GM18907 (cell line): ENCODE measurements around the gene CHRNE.
"Not testable (repeated sequence)": the region's sequence is repeated elsewhere in the genome, so short reads cannot be mapped to it uniquely, and the experiment has no call there.

Experiments used
- ATAC-seq: cut with Tn5 transposase; IDR thresholded peaks from one replicate; pipeline ENCODE4 v1.9.1; 2021; ENCODE audit warnings: mild to moderate bottlenecking, moderate library complexity; ENCODE audit not compliant: unreplicated experiment

Gene CHRNE

DNA sequence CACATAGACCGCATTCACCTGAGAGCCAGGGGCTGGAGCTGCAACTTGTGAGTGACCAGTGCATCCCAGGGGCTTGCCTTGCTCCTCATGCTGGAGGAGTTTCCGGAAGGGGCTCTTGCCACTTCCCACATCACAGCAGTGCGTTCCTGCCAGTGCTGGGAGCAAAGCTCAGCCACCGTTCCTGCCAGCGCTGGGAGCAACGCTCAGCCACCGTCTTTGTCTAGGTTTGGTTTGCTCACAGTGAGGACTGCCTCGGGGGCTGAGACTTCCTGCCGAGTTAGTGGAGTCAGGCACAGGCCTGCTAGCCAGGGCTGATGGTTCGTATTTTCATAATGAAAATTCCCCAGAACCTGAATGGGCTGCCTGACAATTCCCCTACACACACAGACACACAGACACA, 5.4 kb upstream of the CHRNE start:
- ATAC-seq = no peak

DNA sequence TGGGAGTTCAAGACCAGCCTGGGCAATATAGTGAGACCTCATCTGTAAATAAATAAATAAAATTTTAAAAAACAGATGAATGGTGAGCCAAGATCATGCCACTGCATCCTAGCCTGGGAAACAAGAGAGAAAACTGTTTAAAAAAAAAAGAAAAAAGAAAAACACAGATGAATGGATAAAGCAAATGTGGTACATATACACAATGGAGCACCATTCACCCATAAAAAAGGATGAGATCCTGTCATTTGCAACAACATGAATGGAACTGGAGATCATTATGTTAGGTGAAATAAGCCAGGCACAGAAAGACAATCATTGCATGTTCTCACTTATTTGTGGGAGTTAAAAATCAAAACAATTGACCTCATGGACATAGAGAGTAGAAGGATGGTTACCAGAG, 3.7 kb upstream of the CHRNE start:
- ATAC-seq = not testable (repeated sequence)

DNA sequence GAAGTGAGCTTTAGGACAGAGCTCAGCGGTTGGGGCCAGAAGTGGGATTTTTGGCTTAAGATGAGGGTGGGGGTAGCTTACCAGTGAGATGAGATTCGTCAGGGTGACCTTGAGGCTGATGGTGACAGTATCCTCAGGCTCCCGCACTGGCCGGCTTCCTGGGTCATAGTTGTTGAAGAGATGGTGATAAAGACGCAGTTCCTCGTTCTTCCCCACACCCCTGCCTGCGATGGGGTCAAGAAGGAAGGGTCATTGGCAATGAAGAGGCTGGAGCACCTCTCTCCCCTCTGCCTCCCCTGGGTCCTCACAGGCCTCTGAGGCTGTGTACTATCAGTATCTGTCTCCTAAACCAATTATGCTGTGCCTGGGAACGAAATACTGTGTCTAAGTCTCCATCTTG, 358 bp downstream of the CHRNE start:
- no peak for ATAC-seq

DNA sequence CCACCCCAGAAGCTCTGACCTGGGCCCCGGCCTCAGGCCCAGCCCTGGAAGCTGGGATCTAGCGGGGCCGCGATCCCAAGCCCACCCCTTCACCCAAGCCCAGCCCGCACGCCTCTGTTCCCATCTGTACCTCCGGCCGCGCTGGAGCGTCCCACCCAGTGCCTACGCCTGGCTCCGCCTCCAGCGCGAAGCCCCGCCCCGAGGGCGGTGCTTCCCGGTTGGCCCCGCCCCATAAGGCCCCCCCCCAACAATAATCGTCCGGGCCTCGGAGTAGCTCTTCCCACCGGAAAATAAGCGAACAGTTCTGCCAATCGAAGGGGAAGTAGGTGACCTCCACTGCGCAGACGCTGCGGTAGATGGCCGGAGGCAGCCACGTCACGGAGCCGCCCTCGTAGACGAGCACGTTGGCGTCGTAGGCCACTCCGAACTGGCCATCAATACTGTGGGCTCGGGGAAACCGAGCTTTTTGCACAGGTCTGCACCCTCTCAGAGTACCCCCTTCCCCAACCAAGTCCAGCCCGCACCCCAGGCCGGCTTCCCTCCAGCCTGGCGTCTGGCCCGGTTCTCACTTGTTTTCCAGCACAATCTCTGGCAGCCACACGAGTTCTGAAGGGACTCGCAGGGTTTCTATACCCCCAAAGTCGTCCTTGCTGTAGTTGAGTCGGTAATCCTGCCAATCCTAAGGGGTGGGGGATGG, 1.1 kb downstream of the CHRNE start:
- no peak for ATAC-seq

DNA sequence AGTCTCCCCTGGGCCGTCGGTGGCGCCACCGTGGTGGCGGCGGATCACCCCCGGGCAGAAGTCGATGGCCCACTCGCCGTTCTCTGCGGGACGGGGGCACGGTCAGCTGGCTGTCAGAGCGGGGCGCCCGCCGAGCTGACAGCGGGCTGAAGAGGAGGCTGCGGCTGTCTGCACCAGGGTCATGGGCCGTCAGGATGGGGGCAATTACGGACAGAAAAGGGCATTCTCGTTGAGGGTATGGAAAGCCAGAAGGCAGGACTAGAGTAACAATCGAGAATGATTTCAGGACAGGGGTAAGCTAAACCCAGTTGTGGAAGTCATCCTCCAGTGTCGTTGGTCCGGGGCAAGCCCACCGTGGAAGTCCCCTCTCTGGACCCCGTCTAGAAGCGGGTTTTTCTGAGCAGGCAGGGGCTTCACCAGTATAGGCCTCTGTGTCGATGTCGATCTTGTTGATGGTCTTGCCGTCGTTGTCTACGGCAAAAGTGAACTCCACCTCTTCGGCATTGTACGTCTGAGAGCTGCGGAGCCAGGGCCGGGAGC, 1.7 kb downstream of the CHRNE start:
- no peak for ATAC-seq

DNA sequence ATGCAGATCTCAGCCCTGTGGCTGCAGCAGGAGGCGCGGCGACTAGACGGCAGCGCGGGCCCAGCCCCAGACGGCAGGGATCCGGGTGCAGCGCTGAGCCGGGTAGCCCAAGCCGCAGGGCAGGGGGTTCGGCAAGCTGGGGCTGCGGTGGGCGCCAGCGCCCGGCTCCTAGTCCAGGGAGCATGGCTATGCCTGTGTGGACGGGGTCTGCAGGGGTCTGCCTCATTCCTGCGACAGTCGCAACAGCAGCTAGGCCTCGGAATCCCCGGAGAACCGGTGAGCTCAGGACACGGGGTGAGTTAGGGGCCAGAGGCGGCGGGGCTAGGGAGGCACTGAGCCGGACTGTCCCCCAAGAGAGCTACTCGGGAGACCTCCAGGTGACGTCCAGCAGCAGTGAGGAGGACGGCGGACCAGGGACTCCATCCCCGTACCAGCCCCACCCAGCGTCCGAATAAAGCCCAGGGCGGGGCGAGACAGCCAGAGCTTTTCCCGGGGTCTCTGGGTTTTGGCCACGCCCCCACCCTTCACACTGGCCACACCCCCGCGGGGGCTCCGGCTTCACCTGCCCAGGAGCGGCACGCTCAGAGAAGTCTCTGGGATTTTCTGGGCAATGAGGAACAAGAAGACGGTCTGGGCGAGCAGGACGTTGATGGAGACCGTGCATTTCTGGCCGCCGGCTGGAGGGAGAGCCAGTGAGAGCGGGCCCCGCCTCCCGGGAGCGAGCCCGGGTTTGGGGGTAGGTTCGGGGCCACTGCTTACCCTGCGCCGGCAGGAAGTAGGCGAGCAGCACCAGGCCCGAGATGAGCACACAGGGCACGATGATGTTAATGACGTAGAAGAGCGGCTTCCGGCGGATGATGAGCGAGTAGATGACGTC, 2.4 kb downstream of the CHRNE start:
- no peak for ATAC-seq

DNA sequence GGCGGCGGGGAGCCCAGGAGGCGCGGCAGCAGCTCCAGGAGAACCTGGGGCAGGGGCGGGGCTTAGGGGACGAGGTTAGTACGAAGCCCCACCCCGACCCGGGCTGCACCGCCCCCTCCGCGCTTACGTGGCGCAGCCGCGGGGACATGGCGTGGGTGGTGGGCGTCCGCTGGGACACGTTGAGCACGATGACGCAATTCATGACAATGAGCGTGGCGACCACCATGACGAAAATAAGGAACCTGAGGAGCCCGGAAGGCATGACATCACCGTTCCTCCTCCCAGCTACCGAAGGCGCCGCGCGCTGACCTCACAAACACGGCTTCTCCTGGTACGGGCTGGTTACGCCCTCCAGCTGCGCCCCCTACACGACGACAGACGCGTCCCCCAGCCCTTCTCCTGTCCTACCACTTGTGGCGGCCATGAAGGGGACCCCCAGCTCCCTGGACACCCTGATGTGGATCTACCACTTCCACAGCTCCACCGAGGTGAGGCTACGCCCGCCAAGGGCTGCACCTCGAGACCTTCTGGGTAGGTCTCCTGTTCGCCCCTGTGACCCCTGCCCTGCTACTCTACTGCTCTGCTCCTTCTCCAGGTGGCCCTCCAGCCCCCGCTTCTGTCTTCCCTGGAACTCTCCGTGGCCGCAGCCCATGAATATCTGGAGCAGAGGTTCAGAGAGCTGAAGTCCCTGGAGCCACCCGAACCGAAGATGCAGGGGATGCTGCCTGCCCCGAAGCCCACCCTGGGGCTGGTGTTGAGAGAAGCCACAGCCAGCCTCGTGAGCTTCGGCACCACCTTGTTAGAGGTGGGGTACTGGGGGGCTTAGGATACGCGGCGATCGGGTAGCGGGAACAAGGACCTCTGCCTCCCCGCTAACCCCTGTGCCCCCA, 3.3 kb downstream of the CHRNE start, which contains the start of gene C17orf107:
TSS of gene C17orf107 (plus strand) at position 196 of the 890 bp plus-strand sequence. CDS start at position 423, 227 bp downstream.
- ATAC-seq = peak; percentile 35

DNA sequence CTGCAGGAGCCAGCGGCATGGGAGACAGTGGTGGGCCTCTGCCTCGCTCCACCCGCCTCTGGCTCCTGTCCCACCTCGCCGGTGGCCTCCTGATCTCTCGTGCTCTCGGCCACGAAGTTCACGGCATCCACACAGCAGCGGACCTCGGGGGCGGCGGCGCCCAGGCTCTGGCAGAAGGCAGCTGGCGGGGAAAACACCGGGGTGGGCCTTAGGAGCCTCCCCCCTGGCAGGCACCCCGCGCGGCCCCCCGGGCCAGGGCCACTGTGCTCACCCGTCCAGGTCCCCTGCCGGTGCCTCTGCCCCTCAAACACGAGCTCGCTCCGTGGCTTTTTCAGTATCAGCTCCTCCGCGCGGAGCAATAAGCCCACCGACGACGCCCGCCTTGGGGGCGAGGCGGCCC, 4.0 kb downstream of the CHRNE start:
- ATAC-seq = no peak

DNA sequence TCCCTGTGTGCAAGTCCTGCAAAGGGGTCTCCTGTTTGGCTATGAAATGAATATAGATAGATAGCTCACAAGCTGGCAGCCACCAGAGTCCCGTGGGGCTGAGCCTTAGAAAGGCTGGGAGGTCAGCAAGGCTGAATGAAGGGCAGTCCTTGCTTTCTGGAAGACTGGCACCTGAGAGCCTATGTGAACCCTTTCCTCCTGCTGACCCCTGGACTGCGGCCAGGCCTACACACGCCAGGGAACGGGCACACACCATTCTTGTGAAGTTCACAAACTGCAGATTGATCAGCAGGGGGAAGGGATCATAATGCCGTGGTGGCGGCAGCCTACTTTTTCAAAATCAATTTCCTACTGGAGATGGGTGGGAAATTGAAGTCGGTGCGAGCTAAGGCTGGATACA, 4.5 kb downstream of the CHRNE start:
- ATAC-seq = no peak

DNA sequence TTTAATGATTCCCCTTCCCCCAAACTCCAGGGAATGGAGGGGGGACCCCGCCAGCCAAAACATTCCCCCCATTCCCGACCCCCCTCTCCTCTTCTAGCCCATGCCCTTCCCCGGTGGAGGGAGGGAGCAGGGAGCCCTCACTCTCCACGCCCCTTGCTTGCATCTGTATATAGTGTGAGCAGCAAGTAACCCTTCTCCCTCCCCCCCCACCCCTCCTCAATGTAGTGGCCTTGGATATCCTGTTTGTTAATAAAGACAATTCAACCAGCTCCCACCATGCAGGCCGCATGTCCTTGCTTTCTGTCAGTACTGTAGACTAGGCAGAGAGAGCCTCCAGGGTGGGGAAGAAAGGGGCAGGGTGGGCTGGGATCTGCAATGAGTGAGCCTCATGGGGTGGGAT, 5.1 kb downstream of the CHRNE start:
- ATAC-seq = no peak

DNA sequence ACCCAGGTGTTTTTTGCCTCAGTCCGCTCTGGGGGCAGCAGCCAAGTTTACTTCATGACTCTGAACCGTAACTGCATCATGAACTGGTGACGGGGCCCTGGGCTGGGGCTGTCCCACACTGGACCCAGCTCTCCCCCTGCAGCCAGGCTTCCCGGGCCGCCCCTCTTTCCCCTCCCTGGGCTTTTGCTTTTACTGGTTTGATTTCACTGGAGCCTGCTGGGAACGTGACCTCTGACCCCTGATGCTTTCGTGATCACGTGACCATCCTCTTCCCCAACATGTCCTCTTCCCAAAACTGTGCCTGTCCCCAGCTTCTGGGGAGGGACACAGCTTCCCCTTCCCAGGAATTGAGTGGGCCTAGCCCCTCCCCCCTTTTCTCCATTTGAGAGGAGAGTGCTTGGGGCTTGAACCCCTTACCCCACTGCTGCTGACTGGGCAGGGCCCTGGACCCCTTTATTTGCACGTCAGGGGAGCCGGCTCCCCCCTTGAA, 5.7 kb downstream of the CHRNE start:
- no peak for ATAC-seq

DNA sequence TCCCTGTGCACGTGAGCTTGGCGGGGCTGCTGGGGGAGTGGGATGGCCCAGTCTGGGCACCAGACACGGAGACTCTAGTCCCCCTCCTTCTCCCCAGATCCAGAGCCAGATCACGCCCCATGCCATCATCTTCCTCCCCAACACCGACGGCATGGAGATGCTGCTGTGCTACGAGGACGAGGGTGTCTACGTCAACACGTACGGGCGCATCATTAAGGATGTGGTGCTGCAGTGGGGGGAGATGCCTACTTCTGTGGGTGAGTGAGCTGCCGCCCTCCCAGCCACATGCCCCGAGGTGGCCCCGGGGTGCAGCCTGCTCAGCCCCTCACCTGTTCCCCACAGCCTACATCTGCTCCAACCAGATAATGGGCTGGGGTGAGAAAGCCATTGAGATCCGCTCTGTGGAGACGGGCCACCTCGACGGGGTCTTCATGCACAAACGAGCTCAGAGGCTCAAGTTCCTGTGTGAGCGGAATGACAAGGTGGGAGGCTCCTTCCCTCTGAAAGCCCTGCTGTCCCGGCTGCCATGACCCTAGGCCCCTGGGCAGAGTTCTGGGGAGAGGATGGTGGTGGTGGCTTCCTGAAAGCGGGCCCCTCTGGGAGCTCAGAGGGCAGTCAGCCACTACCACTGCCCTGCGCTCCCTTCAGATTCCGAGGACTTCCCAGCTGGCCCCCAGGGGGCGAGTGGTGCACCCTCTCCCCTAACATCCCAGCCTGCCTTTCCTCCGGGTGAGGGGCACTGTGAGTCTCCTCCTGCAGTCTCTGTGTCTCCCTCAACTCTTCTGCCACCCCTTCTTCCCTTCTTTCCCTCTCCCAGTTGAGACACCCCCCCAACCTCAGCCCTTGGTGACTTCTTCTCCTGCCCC, 6.3 kb downstream of the CHRNE start:
- no peak for ATAC-seq

DNA sequence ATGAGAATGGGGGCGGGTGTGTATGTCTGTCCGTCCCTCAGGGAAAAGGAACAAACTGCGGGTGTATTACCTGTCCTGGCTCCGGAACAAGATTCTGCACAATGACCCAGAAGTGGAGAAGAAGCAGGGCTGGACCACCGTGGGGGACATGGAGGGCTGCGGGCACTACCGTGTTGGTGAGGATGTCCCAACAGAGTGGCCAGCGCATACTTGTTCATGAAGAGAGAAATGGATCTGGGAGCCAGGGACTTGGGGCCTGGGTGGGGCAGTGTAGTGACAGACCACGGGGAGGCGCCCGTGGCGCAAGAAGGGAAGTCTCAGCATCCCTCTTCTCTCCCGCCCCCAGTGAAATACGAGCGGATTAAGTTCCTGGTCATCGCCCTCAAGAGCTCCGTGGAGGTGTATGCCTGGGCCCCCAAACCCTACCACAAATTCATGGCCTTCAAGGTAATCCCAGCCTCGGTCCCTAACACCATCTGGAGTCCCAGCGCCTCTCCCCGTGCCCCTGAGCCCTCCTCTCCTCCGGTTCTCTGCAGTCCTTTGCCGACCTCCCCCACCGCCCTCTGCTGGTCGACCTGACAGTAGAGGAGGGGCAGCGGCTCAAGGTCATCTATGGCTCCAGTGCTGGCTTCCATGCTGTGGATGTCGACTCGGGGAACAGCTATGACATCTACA, 7.1 kb downstream of the CHRNE start:
- ATAC-seq = no peak

DNA sequence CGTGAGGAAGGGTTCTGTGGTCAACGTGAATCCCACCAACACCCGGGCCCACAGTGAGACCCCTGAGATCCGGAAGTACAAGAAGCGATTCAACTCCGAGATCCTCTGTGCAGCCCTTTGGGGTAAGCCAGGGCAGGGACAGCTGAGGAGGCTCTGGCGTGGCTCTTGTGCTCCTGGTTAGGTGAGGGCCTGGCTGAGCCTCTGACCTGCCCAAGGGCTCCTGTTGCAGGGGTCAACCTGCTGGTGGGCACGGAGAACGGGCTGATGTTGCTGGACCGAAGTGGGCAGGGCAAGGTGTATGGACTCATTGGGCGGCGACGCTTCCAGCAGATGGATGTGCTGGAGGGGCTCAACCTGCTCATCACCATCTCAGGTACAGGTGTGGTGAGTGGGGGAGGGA, 7.8 kb downstream of the CHRNE start:
- ATAC-seq = no peak

DNA sequence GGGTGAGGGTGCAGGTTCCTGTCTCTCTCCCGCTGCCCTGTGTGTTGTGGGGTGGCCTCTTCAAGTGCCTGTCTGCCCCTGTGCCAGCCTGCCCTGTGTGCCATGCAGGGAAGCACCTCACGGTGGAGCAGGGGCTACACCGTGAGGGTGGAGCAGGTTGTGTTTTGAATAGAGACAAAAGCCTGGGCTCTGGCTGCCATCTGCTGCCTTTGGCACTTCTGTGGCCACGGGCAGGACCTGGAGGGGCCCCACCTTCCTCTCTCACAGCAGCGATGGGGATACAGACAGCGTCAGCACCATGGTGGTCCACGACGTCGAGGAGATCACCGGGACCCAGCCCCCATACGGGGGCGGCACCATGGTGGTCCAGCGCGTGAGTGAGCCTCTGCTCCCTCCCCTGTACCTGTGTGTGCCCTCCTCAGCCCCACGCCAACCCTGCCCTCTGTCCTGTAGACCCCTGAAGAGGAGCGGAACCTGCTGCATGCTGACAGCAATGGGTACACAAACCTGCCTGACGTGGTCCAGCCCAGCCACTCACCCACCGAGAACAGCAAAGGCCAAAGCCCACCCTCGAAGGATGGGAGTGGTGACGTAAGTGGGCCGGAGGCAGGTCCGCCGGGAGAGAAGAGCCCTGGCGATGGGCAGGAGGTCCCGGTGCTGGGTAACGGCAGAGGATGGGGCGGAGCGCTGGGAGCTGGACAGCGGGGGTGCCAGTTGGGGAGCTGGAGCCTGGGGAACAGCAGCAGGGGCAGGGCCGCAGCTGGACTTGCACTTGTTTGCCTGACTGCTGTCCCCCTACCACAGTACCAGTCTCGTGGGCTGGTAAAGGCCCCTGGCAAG, 9.0 kb downstream of the CHRNE start:
- no peak for ATAC-seq

DNA sequence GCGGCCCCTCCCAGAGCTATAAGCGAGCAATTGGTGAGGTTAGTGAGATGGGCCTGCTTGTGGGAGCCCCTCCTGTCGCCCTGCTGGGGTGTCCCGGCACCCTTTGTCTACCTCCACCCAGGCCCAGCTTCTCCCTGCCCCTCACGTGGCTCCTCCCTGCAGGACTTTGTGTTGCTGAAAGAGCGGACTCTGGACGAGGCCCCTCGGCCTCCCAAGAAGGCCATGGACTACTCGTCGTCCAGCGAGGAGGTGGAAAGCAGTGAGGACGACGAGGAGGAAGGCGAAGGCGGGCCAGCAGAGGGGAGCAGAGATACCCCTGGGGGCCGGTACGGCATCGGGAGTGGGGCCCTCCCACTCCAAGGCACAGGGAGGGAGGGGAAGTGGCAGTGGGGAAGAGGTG, 9.6 kb downstream of the CHRNE start:
- ATAC-seq = no peak

DNA sequence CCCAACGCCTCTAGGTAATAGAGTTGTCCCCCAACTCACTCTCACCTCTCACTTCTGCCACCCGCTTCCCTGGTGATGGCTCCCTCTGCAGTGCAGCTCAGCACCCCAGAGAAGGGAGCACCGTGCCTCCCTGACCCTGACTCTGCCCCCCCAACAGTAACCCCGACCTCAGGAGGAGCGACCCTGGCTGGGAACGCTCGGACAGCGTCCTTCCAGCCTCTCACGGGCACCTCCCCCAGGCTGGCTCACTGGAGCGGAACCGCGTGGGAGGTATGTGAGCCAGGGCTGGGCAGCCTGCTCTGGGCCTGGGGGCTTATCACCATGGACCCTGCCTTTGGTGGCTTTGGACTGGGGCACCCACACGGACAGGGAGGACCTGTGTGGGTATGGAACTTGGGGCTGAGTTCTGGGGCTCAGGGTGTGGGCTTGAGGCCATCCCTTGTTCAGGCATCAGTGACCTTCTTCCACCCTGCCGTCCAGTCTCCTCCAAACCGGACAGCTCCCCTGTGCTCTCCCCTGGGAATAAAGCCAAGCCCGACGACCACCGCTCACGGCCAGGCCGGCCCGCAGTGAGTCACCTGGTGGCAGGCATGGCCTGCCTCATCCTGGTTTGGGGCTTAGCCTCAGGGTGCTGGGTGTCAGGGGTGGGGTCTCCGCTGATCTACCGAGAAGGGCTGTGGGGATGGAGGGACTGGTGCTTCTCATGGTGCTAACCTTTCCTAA, 10.2 kb downstream of the CHRNE start:
- no peak for ATAC-seq
